HepG2 (cell line): ENCODE results near the gene TSC1. TPM values are rescaled to one million over a fixed set of nuclear protein-coding genes. Genes with fewer than 3 reads are reported as not detected.
A peak's percentile ranks its signal among the peaks of the same experiment; 100 is the strongest.

Source experiments
- ATAC-seq: fragments of 200-7000 bp; cut with Tn5 transposase; 3 replicates; pipeline ENCODE4 v1.9.1; 2020; ENCODE audit warnings: mild to moderate bottlenecking, moderate library complexity
- BruUV-seq: library from RNA; stranded (reverse); fragments of 400-500 nt; replicated peaks from 2 replicates; lab custom pipeline; 2021; lab: Mats Ljungman, UMichigan
- CTCF ChIA-PET: fragments of 300-600 bp; formaldehyde crosslinking; extraction: SDS; loops from one replicate; lab custom pipeline; 2021; ENCODE audit warnings: low total read pairs, inconsistent platforms, low intra/inter-chr PET ratio; lab: Yijun Ruan, JAX
- POLR2A ChIA-PET: fragments of 350-600 bp; sonication (Branson Sonifier 250); formaldehyde crosslinking; loops from one replicate; lab custom pipeline; 2020; ENCODE audit warnings: antibody characterized with exemption, inconsistent platforms; lab: Yijun Ruan, JAX
- DNase-seq: peaks from one replicate; pipeline ENCODE4 v3.0.0-alpha.2; 2015; ENCODE audit warnings: low spot score
- FAIRE-seq: peaks from 3 replicates; lab custom pipeline; 2011; peaks lifted over from hg19 to GRCh38; lab: Jason Lieb, UNC
- H2AFZ ChIP-seq: one replicate; pipeline ENCODE4 v1.6.1; 2011; ENCODE audit warnings: low read length, inconsistent platforms
- H3K27ac ChIP-seq: fragments of 300-600 bp; 3 replicates; pipeline ENCODE4 v1.8.0; 2011; ENCODE audit warnings: mixed run types, mild to moderate bottlenecking, mixed read lengths, low read length, inconsistent platforms; ENCODE audit not compliant: insufficient read depth; ENCODE audit errors: extremely low read length
- H3K27me3 ChIP-seq, 2 experiments: fragments of 200-600 bp in 1 of 2; 2 replicates in 1 of 2; 3 replicates in 1 of 2; pipeline versions ENCODE4 v1.6.0 to v1.8.0; 2011; ENCODE audit warnings: low read length in 2 of 2, mild to moderate bottlenecking in 2 of 2, moderate library complexity in 2 of 2, inconsistent platforms in 1 of 2; ENCODE audit not compliant: insufficient read depth in 2 of 2, control insufficient read depth in 1 of 2
- H3K36me3 ChIP-seq, 2 experiments: fragments of 200-600 bp in 1 of 2; replicated peaks in 1 of 2; 2 replicates in 1 of 2; 3 replicates in 1 of 2; pipeline versions ENCODE4 v1.5.1 to v1.8.0; 2011; ENCODE audit warnings: low read length in 2 of 2, inconsistent platforms in 1 of 2; ENCODE audit not compliant: insufficient read depth in 2 of 2, control insufficient read depth in 1 of 2
- H3K4me1 ChIP-seq: 2 replicates; pipeline ENCODE4 v1.5.1; 2012; ENCODE audit warnings: low read length, inconsistent platforms; ENCODE audit not compliant: insufficient read depth
- H3K4me2 ChIP-seq: 2 replicates; pipeline ENCODE4 v1.6.0; 2011; ENCODE audit warnings: low read depth, low read length, inconsistent platforms
- H3K4me3 ChIP-seq, 3 experiments: fragments of 200-600 bp in 1 of 3; sonication (generic), shearing (Covaris generic) in 1 of 3; replicated peaks in 1 of 3; 2 replicates each; pipeline ENCODE4 v1.5.1; 2011 to 2016; ENCODE audit warnings: low read length in 3 of 3, inconsistent platforms in 2 of 3, low read depth in 2 of 3, mild to moderate bottlenecking in 2 of 3, control low read depth in 1 of 3, mixed read lengths in 1 of 3; ENCODE audit not compliant: insufficient read depth in 1 of 3
- H3K79me2 ChIP-seq: one replicate; pipeline ENCODE4 v1.6.1; 2011; ENCODE audit warnings: low read length, inconsistent platforms; ENCODE audit not compliant: insufficient read depth
- H3K9ac ChIP-seq: 2 replicates; pipeline ENCODE4 v1.6.0; 2011; ENCODE audit warnings: mild to moderate bottlenecking, low read depth, low read length, inconsistent platforms; ENCODE audit not compliant: insufficient read depth
- H3K9me3 ChIP-seq: 2 replicates; pipeline ENCODE4 v1.5.1; 2012; ENCODE audit warnings: mild to moderate bottlenecking, low read length
- H4K20me1 ChIP-seq: 2 replicates; pipeline ENCODE4 v1.6.0; 2011; ENCODE audit warnings: inconsistent platforms, mild to moderate bottlenecking, low read length, moderate library complexity; ENCODE audit not compliant: insufficient read depth
- CHD2 ChIP-seq: IDR thresholded peaks from 2 replicates; pipeline ENCODE4 v1.6.1; 2011; ENCODE audit warnings: low read depth, low read length, improper control_type of control experiment
- HHEX ChIP-seq: IDR thresholded peaks from 2 replicates; pipeline ENCODE4 v1.6.1; 2016; ENCODE audit warnings: control low read depth
- KDM5A ChIP-seq: fragments of 200-600 bp; sonication (generic); IDR thresholded peaks from 2 replicates; pipeline ENCODE4 v1.7.0; 2018; ENCODE audit warnings: antibody characterized with exemption, mild to moderate bottlenecking, low read length, borderline replicate concordance
- WGBS: methylation state at CpG from one replicate; pipeline ENCODE4 v1.1.6; 2017; ENCODE audit warnings: low lambda C conversion rate; 5-methylcytosine and 5-hydroxymethylcytosine counted together
- in situ Hi-C: cut with HindIII; loops from 2 replicates; pipeline ENCODE4 v1.10.0; 2017; ENCODE audit warnings: low pct_unique_long_range_greater_than_20kb; ENCODE audit not compliant: extremely low pct_ligation_motif_present
- intact Hi-C: fragments of 100-400 bp; cut with micrococcal nuclease; formaldehyde crosslinking; loops from one replicate; pipeline ENCODE4 v1.10.0; 2022; ENCODE audit not compliant: unreplicated experiment
- polyA plus RNA-seq, 8 experiments: library from polyadenylated mRNA; depleted of rRNA in 3 of 8; stranded (reverse) in 7 of 8; unstranded in 1 of 8; fragments of >200 nt; fragmentation: Illumina TruSeq in 4 of 8; extraction: Trizol in 4 of 8; gene quantifications; 2 replicates each; pipeline versions ENCODE4 v1.2.1 to v1.2.3, GENCODE V29; 2011 to 2016; ENCODE audit warnings: low read depth in 4 of 8, missing spikeins in 1 of 8, mixed read lengths in 1 of 8; ENCODE audit not compliant: insufficient read depth in 1 of 8
- total RNA-seq, 5 experiments: library from RNA; depleted of rRNA; stranded (reverse); fragments of >200 nt; fragmentation: Illumina TruSeq; extraction: Trizol; gene quantifications; 2 replicates each; pipeline ENCODE4 v1.2.3, GENCODE V29; 2016; ENCODE audit warnings: low read depth in 1 of 5
- TF ChIP-seq, protein P1 (sequence below): sonication (generic); formaldehyde crosslinking; IDR thresholded peaks from 2 replicates; pipeline ENCODE4 v1.5.1; 2020; ENCODE audit warnings: missing genetic modification reagents, mild to moderate bottlenecking, borderline replicate concordance
- TF ChIP-seq, protein P2 (sequence below): sonication (generic); formaldehyde crosslinking; IDR thresholded peaks from 2 replicates; pipeline ENCODE4 v1.4.0; 2020; ENCODE audit warnings: missing genetic modification reagents

TSC1 gene
- total and polyA plus RNA-seq, 2 of the 13 experiments (the other 11 are each of a cell fraction or from before 2014, with no cell fraction given) = 31.6 to 66.1 TPM

DNA sequence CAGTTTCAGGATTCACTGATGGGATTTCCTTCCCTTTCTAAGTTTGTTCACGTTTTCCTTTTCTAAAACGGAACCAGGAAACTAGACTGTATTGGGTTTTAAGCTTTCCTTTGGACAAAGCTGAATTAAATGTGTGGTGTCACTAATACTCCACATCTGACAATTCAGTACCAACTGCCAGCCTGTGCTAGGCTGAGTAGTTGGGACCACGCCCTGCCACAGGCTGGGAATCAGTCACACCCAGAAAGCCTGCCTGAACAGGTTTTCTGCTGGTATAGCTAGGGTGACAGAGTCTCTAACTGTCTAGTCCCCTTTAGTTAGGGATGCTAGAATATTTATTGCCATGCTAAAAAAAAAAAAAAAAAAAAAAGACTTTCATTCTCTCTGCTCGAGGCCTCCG, 50.1 kb downstream of the TSC1 start:
- H4K20me1 ChIP-seq = no peaks in the 10 kb centered on the region; the same call in 1 of the 2 replicates
- peaks cover 19% of the 10 kb centered on the region for H3K4me1 ChIP-seq
- WGBS = 93% methylated on average over 5 of the region's 5 CpGs
- peaks cover 21 to 39% of the 10 kb centered on the region in 2 experiments for H3K36me3 ChIP-seq
- H3K27me3 ChIP-seq = no peaks in the 10 kb centered on the region
- no peaks in the 10 kb centered on the region for H3K79me2 ChIP-seq
- intact Hi-C loops = no loop called here
- no peaks in the 10 kb centered on the region for H3K9me3 ChIP-seq
- no peak for TF ChIP-seq CHD2
- TF ChIP-seq KDM5A = no peak
- no peak for TF ChIP-seq HHEX (CRISPR knock-in tag)
- TF ChIP-seq, all 625 proteins: peak for 0
- BruUV-seq = no TSS peak
- DNase-seq (no peak), FAIRE-seq (no peak), ATAC-seq (no peak)
- no peak overlapping the region for H3K9ac ChIP-seq
- no peak overlapping the region for H3K27ac ChIP-seq
- H3K4me3 ChIP-seq = no peak overlapping the region
- H2AFZ ChIP-seq = no peak overlapping the region
- ChIA-PET CTCF (no interaction called here), POLR2A (no interaction called here)
- in situ Hi-C loops = no loop called here
- no peak overlapping the region for H3K4me2 ChIP-seq

DNA sequence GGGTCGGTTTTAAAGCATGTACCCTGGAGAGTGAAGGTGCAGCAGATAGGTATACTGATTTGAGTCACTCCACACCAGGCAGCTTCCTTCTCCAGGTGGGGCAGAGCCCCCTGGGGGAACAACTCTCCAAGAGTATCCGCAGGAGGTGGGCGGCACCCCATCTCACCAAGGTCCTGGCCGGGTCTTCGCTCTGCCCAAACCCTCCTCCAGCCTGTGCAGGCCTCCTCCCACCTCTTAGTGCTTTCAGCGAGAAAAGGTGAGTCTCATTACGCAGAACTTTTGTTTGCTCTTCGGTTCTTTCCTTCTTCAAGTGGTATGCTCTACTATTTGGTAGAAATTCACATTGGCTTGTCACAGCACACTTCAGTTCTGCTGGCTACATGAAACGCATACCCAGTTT, 52.0 kb downstream of the TSC1 start:
- Histone ChIP-seq H3K27me3 (no peaks in the 10 kb centered on the region), H3K9me3 (no peaks in the 10 kb centered on the region), H3K4me2 (no peak overlapping the region), H3K79me2 (no peaks in the 10 kb centered on the region), H3K4me1 (peaks cover 19% of the 10 kb centered on the region), H3K9ac (no peak overlapping the region), H2AFZ (no peak overlapping the region), H3K4me3 (no peak overlapping the region), H3K36me3 (peaks cover 17 to 23% of the 10 kb centered on the region in 2 experiments), H3K27ac (no peak overlapping the region), H4K20me1 (no peaks in the 10 kb centered on the region; the same call in 1 of the 2 replicates)
- TF ChIP-seq, protein P1, sequence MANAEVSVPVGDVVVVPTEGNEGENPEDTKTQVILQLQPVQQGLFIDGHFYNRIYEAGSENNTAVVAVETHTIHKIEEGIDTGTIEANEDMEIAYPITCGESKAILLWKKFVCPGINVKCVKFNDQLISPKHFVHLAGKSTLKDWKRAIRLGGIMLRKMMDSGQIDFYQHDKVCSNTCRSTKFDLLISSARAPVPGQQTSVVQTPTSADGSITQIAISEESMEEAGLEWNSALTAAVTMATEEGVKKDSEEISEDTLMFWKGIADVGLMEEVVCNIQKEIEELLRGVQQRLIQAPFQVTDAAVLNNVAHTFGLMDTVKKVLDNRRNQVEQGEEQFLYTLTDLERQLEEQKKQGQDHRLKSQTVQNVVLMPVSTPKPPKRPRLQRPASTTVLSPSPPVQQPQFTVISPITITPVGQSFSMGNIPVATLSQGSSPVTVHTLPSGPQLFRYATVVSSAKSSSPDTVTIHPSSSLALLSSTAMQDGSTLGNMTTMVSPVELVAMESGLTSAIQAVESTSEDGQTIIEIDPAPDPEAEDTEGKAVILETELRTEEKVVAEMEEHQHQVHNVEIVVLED (CRISPR knock-in tag) = no peak
- TF ChIP-seq, protein P2, sequence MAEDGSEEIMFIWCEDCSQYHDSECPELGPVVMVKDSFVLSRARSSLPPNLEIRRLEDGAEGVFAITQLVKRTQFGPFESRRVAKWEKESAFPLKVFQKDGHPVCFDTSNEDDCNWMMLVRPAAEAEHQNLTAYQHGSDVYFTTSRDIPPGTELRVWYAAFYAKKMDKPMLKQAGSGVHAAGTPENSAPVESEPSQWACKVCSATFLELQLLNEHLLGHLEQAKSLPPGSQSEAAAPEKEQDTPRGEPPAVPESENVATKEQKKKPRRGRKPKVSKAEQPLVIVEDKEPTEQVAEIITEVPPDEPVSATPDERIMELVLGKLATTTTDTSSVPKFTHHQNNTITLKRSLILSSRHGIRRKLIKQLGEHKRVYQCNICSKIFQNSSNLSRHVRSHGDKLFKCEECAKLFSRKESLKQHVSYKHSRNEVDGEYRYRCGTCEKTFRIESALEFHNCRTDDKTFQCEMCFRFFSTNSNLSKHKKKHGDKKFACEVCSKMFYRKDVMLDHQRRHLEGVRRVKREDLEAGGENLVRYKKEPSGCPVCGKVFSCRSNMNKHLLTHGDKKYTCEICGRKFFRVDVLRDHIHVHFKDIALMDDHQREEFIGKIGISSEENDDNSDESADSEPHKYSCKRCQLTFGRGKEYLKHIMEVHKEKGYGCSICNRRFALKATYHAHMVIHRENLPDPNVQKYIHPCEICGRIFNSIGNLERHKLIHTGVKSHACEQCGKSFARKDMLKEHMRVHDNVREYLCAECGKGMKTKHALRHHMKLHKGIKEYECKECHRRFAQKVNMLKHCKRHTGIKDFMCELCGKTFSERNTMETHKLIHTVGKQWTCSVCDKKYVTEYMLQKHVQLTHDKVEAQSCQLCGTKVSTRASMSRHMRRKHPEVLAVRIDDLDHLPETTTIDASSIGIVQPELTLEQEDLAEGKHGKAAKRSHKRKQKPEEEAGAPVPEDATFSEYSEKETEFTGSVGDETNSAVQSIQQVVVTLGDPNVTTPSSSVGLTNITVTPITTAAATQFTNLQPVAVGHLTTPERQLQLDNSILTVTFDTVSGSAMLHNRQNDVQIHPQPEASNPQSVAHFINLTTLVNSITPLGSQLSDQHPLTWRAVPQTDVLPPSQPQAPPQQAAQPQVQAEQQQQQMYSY = peak; percentile 56; the same call in 1 of the 2 replicates
- CTCF ChIA-PET = no interaction called here
- DNase-seq = no peak
- FAIRE-seq = no peak
- no peak; the same call in 2 of the 3 replicates for ATAC-seq
- BruUV-seq = no TSS peak
- WGBS = 85% methylated on average over 9 of the region's 9 CpGs
- intact Hi-C loops = no loop called here
- POLR2A ChIA-PET = no interaction called here
- in situ Hi-C loops = no loop called here
